ENCODE data around the gene PDZD2.

PDZD2 gene

GRCh38 chr5:31751610-31752009, 112.7 kb downstream of the PDZD2 start:
- no peak for TF ChIP-seq EZH2 (optimal IDR thresholded peaks at IDR 0.05; ENCODE audit: low read depth, low read length)
- TF ChIP-seq CTCF (IDR thresholded peaks at IDR 0.05; ENCODE audit: low read length), result no peak
- no peak for TF ChIP-seq EZH2phosphoT487 (IDR thresholded peaks at IDR 0.05; ENCODE audit: low read length)
- Histone ChIP-seq H3F3A (ENCODE audit: insufficient read depth, low read length) (no peaks in the 10 kb centered on the region), H3K36me3 (replicated peaks; ENCODE audit: insufficient read depth, low read length) (no peaks in the 10 kb centered on the region), H3K4me2 (ENCODE audit: low read depth, low read length) (no peak overlapping the region), H3K9me3 (replicated peaks; ENCODE audit: insufficient read depth, low read length) (no peaks in the 10 kb centered on the region), H3K27me3 (replicated peaks; ENCODE audit: insufficient read depth, low read length) (no peaks in the 10 kb centered on the region), H3K9ac (ENCODE audit: low read length) (no peak overlapping the region), H2AFZ (ENCODE audit: low read length) (no peak overlapping the region), H3K4me3 (ENCODE audit: low read length) (no peak overlapping the region), H3K9me2 (replicated peaks; ENCODE audit: insufficient read depth, low read length) (no peaks in the 10 kb centered on the region), H3K4me1 (ENCODE audit: low read length) (no peaks in the 10 kb centered on the region), H4K20me1 (ENCODE audit: insufficient read depth, low read length) (no peaks in the 10 kb centered on the region), H3K27ac (ENCODE audit: low read length) (no peak overlapping the region), H3K79me2 (ENCODE audit: low read length) (no peaks in the 10 kb centered on the region)
- DNase-seq, result no peak

GRCh38 chr5:31753700-31754357, 114.9 kb downstream of the PDZD2 start:
- no peaks in the 10 kb centered on the region for H3K79me2 ChIP-seq (ENCODE audit: low read length)
- no peaks in the 10 kb centered on the region for H3K27me3 ChIP-seq (replicated peaks; ENCODE audit: insufficient read depth, low read length)
- no peaks in the 10 kb centered on the region for H4K20me1 ChIP-seq (ENCODE audit: insufficient read depth, low read length)
- H3K36me3 ChIP-seq (replicated peaks; ENCODE audit: insufficient read depth, low read length), result no peaks in the 10 kb centered on the region
- H3K9ac ChIP-seq (ENCODE audit: low read length), result no peak overlapping the region
- no peaks in the 10 kb centered on the region for H3F3A ChIP-seq (ENCODE audit: insufficient read depth, low read length)
- no peak overlapping the region for H3K4me3 ChIP-seq (ENCODE audit: low read length)
- no peak overlapping the region for H3K4me2 ChIP-seq (ENCODE audit: low read depth, low read length)
- no peaks in the 10 kb centered on the region for H3K4me1 ChIP-seq (ENCODE audit: low read length)
- no peak for TF ChIP-seq EZH2phosphoT487 (IDR thresholded peaks at IDR 0.05; ENCODE audit: low read length)
- no peak for TF ChIP-seq CTCF (IDR thresholded peaks at IDR 0.05; ENCODE audit: low read length)
- TF ChIP-seq EZH2 (optimal IDR thresholded peaks at IDR 0.05; ENCODE audit: low read depth, low read length), result no peak
- no peak for DNase-seq
- H3K9me2 ChIP-seq (replicated peaks; ENCODE audit: insufficient read depth, low read length), result no peaks in the 10 kb centered on the region
- no peak overlapping the region for H3K27ac ChIP-seq (ENCODE audit: low read length)
- H3K9me3 ChIP-seq (replicated peaks; ENCODE audit: insufficient read depth, low read length), result no peaks in the 10 kb centered on the region
- no peak overlapping the region for H2AFZ ChIP-seq (ENCODE audit: low read length)

DNA sequence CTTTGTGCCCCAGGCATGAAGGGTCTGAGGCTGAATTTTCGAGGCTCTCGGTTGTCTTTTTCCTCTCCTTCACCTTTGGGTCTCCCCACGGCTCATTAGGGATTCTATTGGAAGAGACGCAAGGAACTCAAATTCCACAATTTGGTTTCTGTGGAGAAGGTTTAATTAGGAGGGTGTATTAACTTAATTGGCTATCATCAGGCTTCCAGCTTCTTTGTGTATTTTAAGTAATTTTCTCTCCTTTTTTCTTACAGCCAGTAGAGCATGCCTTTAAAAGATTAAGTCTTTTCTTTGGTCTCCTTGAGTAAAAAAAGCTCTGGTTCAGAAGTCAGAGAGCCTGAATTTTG, 115.4 kb downstream of the PDZD2 start:
- Histone ChIP-seq H3F3A (ENCODE audit: insufficient read depth, low read length) (no peaks in the 10 kb centered on the region), H3K9ac (ENCODE audit: low read length) (no peak overlapping the region), H3K9me2 (replicated peaks; ENCODE audit: insufficient read depth, low read length) (no peaks in the 10 kb centered on the region), H3K79me2 (ENCODE audit: low read length) (no peaks in the 10 kb centered on the region), H3K4me1 (ENCODE audit: low read length) (no peaks in the 10 kb centered on the region), H3K36me3 (replicated peaks; ENCODE audit: insufficient read depth, low read length) (no peaks in the 10 kb centered on the region), H3K9me3 (replicated peaks; ENCODE audit: insufficient read depth, low read length) (no peaks in the 10 kb centered on the region), H3K4me3 (ENCODE audit: low read length) (no peak overlapping the region), H3K4me2 (ENCODE audit: low read depth, low read length) (no peak overlapping the region), H3K27me3 (replicated peaks; ENCODE audit: insufficient read depth, low read length) (no peaks in the 10 kb centered on the region), H4K20me1 (ENCODE audit: insufficient read depth, low read length) (no peaks in the 10 kb centered on the region), H2AFZ (ENCODE audit: low read length) (no peak overlapping the region), H3K27ac (ENCODE audit: low read length) (no peak overlapping the region)
- DNase-seq, result no peak
- TF ChIP-seq CTCF (IDR thresholded peaks at IDR 0.05; ENCODE audit: low read length) (no peak), EZH2 (optimal IDR thresholded peaks at IDR 0.05; ENCODE audit: low read depth, low read length) (no peak), EZH2phosphoT487 (IDR thresholded peaks at IDR 0.05; ENCODE audit: low read length) (no peak)

All from MM.1S (cell line).